Measurements from ENCODE around the gene SPATA22. TPM values are rescaled to one million over a fixed set of nuclear protein-coding genes. Genes with fewer than 3 reads are reported as not detected.
"Not testable (repeated sequence)": the region's sequence is repeated elsewhere in the genome, so short reads cannot be mapped to it uniquely, and the experiment has no call there.

The SPATA22 gene
- total RNA-seq, 1 experiment from 2014 or later, result not detected

- Histone ChIP-seq H4K20me1 (ENCODE audit: insufficient read depth, low read depth, low read length) (no peaks in the 10 kb centered on the region), H3K27me3 (ENCODE audit: low read length) (no peaks in the 10 kb centered on the region), H3K4me2 (ENCODE audit: low read depth, low read length, poor library complexity, severe bottlenecking) (no peak overlapping the region), H3K9me3 (ENCODE audit: low read length) (no peaks in the 10 kb centered on the region), H3K4me3 (ENCODE audit: low read length) (no peak overlapping the region), H2AFZ (ENCODE audit: low read length) (no peak overlapping the region), H3K79me2 (ENCODE audit: low read length) (no peaks in the 10 kb centered on the region), H3K27ac (ENCODE audit: low read length) (no peak overlapping the region), H3K4me1 (ENCODE audit: low read length) (no peaks in the 10 kb centered on the region), H3K36me3 (ENCODE audit: insufficient read depth, low read length) (no peaks in the 10 kb centered on the region), H3K9me2 (replicated peaks; ENCODE audit: insufficient read depth, low read length) (no peaks in the 10 kb centered on the region), H3K9ac (ENCODE audit: low read length) (no peak overlapping the region)
- no peak for DNase-seq
Measured at GRCh38 chr17:3482852-3483251, 11.2 kb upstream of the SPATA22 start.

- Histone ChIP-seq H3K27ac (ENCODE audit: low read length) (no peak overlapping the region), H4K20me1 (ENCODE audit: insufficient read depth, low read depth, low read length) (no peaks in the 10 kb centered on the region), H3K9me3 (ENCODE audit: low read length) (no peaks in the 10 kb centered on the region), H3K4me1 (ENCODE audit: low read length) (peaks cover 11% of the 10 kb centered on the region), H3K9me2 (replicated peaks; ENCODE audit: insufficient read depth, low read length) (no peaks in the 10 kb centered on the region), H3K79me2 (ENCODE audit: low read length) (no peaks in the 10 kb centered on the region), H3K36me3 (ENCODE audit: insufficient read depth, low read length) (no peaks in the 10 kb centered on the region), H3K4me2 (ENCODE audit: low read depth, low read length, poor library complexity, severe bottlenecking) (no peak overlapping the region), H3K27me3 (ENCODE audit: low read length) (no peaks in the 10 kb centered on the region), H2AFZ (ENCODE audit: low read length) (no peak overlapping the region), H3K9ac (ENCODE audit: low read length) (no peak overlapping the region), H3K4me3 (ENCODE audit: low read length) (no peak overlapping the region)
- no peak for DNase-seq
Measured at GRCh38 chr17:3479988-3480387, 8.4 kb upstream of the SPATA22 start.

GRCh38 chr17:3475812-3476610 lies 4.4 kb upstream of the SPATA22 start, which contains the start of gene ASPA:
ASPA (plus strand) TSS chr17:3475997; CDS start chr17:3476160, 163 bp downstream.
- Histone ChIP-seq H3K9ac (ENCODE audit: low read length) (no peak within 1 kb of the TSS), H4K20me1 (ENCODE audit: insufficient read depth, low read depth, low read length) (no peaks in the 10 kb centered on the region), H3K4me3 (ENCODE audit: low read length) (peak within 1 kb of the TSS; percentile 48), H2AFZ (ENCODE audit: low read length) (peak within 1 kb of the TSS; percentile 60; the same call in 1 of the 2 replicates), H3K79me2 (ENCODE audit: low read length) (no peaks in the 10 kb centered on the region), H3K4me2 (ENCODE audit: low read depth, low read length, poor library complexity, severe bottlenecking) (peak within 1 kb of the TSS; percentile 61), H3K27ac (ENCODE audit: low read length) (no peak within 1 kb of the TSS), H3K9me2 (replicated peaks; ENCODE audit: insufficient read depth, low read length) (no peaks in the 10 kb centered on the region), H3K9me3 (ENCODE audit: low read length) (no peaks in the 10 kb centered on the region), H3K27me3 (ENCODE audit: low read length) (no peaks in the 10 kb centered on the region), H3K36me3 (ENCODE audit: insufficient read depth, low read length) (no peaks in the 10 kb centered on the region), H3K4me1 (ENCODE audit: low read length) (peaks cover 11% of the 10 kb centered on the region)
- DNase-seq, result no peak

GRCh38 chr17:3475251-3475685 lies 3.6 kb upstream of the SPATA22 start:
- Histone ChIP-seq H3K4me2 (ENCODE audit: low read depth, low read length, poor library complexity, severe bottlenecking) (no peak overlapping the region), H3K9ac (ENCODE audit: low read length) (no peak overlapping the region), H2AFZ (ENCODE audit: low read length) (no peak overlapping the region), H4K20me1 (ENCODE audit: insufficient read depth, low read depth, low read length) (no peaks in the 10 kb centered on the region), H3K9me2 (replicated peaks; ENCODE audit: insufficient read depth, low read length) (no peaks in the 10 kb centered on the region), H3K27ac (ENCODE audit: low read length) (no peak overlapping the region), H3K79me2 (ENCODE audit: low read length) (no peaks in the 10 kb centered on the region), H3K4me1 (ENCODE audit: low read length) (peaks cover 11% of the 10 kb centered on the region), H3K36me3 (ENCODE audit: insufficient read depth, low read length) (no peaks in the 10 kb centered on the region), H3K27me3 (ENCODE audit: low read length) (no peaks in the 10 kb centered on the region), H3K4me3 (ENCODE audit: low read length) (no peak overlapping the region), H3K9me3 (ENCODE audit: low read length) (no peaks in the 10 kb centered on the region)
- no peak for DNase-seq

- no peaks in the 10 kb centered on the region for H3K27me3 ChIP-seq (ENCODE audit: low read length)
- H3K4me2 ChIP-seq (ENCODE audit: low read depth, low read length, poor library complexity, severe bottlenecking), result no peak overlapping the region
- no peak overlapping the region for H3K9ac ChIP-seq (ENCODE audit: low read length)
Measured at GRCh38 chr17:3474212-3474611, 2.6 kb upstream of the SPATA22 start.

GRCh38 chr17:3472137-3472536 lies 518 bp upstream of the SPATA22 start:
- Histone ChIP-seq H3K4me2 (ENCODE audit: low read depth, low read length, poor library complexity, severe bottlenecking) (no peak overlapping the region), H3K9me2 (replicated peaks; ENCODE audit: insufficient read depth, low read length) (no peaks in the 10 kb centered on the region), H4K20me1 (ENCODE audit: insufficient read depth, low read depth, low read length) (no peaks in the 10 kb centered on the region), H2AFZ (ENCODE audit: low read length) (no peak overlapping the region), H3K27me3 (ENCODE audit: low read length) (no peaks in the 10 kb centered on the region), H3K27ac (ENCODE audit: low read length) (no peak overlapping the region), H3K9ac (ENCODE audit: low read length) (no peak overlapping the region), H3K79me2 (ENCODE audit: low read length) (no peaks in the 10 kb centered on the region), H3K4me1 (ENCODE audit: low read length) (peaks cover 11% of the 10 kb centered on the region), H3K4me3 (ENCODE audit: low read length) (no peak overlapping the region), H3K9me3 (ENCODE audit: low read length) (no peaks in the 10 kb centered on the region), H3K36me3 (ENCODE audit: insufficient read depth, low read length) (no peaks in the 10 kb centered on the region)
- no peak for DNase-seq

More at GRCh38 chr17:3474212-3474611, 2.6 kb upstream of the SPATA22 start:
- no peaks in the 10 kb centered on the region for H3K9me3 ChIP-seq (ENCODE audit: low read length)
- no peaks in the 10 kb centered on the region for H3K79me2 ChIP-seq (ENCODE audit: low read length)
- no peak overlapping the region for H3K27ac ChIP-seq (ENCODE audit: low read length)
- H2AFZ ChIP-seq (ENCODE audit: low read length), result no peak overlapping the region
- no peak overlapping the region for H3K4me3 ChIP-seq (ENCODE audit: low read length)
- H3K9me2 ChIP-seq (replicated peaks; ENCODE audit: insufficient read depth, low read length), result no peaks in the 10 kb centered on the region
- H4K20me1 ChIP-seq (ENCODE audit: insufficient read depth, low read depth, low read length), result no peaks in the 10 kb centered on the region
- H3K4me1 ChIP-seq (ENCODE audit: low read length), result peaks cover 11% of the 10 kb centered on the region
- no peak for DNase-seq
- H3K36me3 ChIP-seq (ENCODE audit: insufficient read depth, low read length), result no peaks in the 10 kb centered on the region

- Histone ChIP-seq H3K9me2 (replicated peaks; ENCODE audit: insufficient read depth, low read length) (no peaks in the 10 kb centered on the region), H3K27me3 (ENCODE audit: low read length) (no peaks in the 10 kb centered on the region), H3K9ac (ENCODE audit: low read length) (no peak overlapping the region), H3K27ac (ENCODE audit: low read length) (no peak overlapping the region), H3K36me3 (ENCODE audit: insufficient read depth, low read length) (no peaks in the 10 kb centered on the region), H2AFZ (ENCODE audit: low read length) (no peak overlapping the region), H3K79me2 (ENCODE audit: low read length) (no peaks in the 10 kb centered on the region), H3K4me2 (ENCODE audit: low read depth, low read length, poor library complexity, severe bottlenecking) (no peak overlapping the region), H4K20me1 (ENCODE audit: insufficient read depth, low read depth, low read length) (no peaks in the 10 kb centered on the region), H3K9me3 (ENCODE audit: low read length) (no peaks in the 10 kb centered on the region), H3K4me3 (ENCODE audit: low read length) (no peak overlapping the region), H3K4me1 (ENCODE audit: low read length) (no peaks in the 10 kb centered on the region)
- no peak for DNase-seq
Measured at GRCh38 chr17:3469529-3469928, 2.1 kb downstream of the SPATA22 start.

GRCh38 chr17:3466355-3466754 lies 5.3 kb downstream of the SPATA22 start:
- H3K79me2 ChIP-seq (ENCODE audit: low read length); H3K36me3 ChIP-seq (ENCODE audit: insufficient read depth, low read length); H3K4me2 ChIP-seq (ENCODE audit: low read depth, low read length, poor library complexity, severe bottlenecking); DNase-seq; H3K4me3 ChIP-seq (ENCODE audit: low read length); H3K27me3 ChIP-seq (ENCODE audit: low read length); H2AFZ ChIP-seq (ENCODE audit: low read length); H3K27ac ChIP-seq (ENCODE audit: low read length); H4K20me1 ChIP-seq (ENCODE audit: insufficient read depth, low read depth, low read length); H3K9me3 ChIP-seq (ENCODE audit: low read length); H3K9me2 ChIP-seq (replicated peaks; ENCODE audit: insufficient read depth, low read length); H3K4me1 ChIP-seq (ENCODE audit: low read length); H3K9ac ChIP-seq (ENCODE audit: low read length): not testable (repeated sequence)
